GM21360 (cell line): ENCODE results near the gene MYF6.

Experiments
- ATAC-seq: cut with Tn5 transposase; IDR thresholded peaks from one replicate; pipeline ENCODE4 v1.9.1; 2021; ENCODE audit warnings: mild to moderate bottlenecking, moderate library complexity; ENCODE audit not compliant: unreplicated experiment

The MYF6 gene

GRCh38 chr12:80702889-80703805 lies 4.3 kb upstream of the MYF6 start:
- ATAC-seq = peak; percentile 85

- ATAC-seq = no peak
These were observed 3.0 kb upstream of the MYF6 start for GRCh38 chr12:80704420-80704819.

- ATAC-seq = no peak
These were observed 410 bp downstream of the MYF6 start for GRCh38 chr12:80707830-80708258.

GRCh38 chr12:80708259-80708974 lies 983 bp downstream of the MYF6 start:
- ATAC-seq = no peak

GRCh38 chr12:80708975-80709328 lies 1.5 kb downstream of the MYF6 start:
- ATAC-seq = no peak

GRCh38 chr12:80709811-80710726 lies 2.6 kb downstream of the MYF6 start:
- ATAC-seq = peak; percentile 44

- peak; percentile 26 for ATAC-seq
These were observed 3.5 kb downstream of the MYF6 start for GRCh38 chr12:80710727-80711449.

- no peak for ATAC-seq
These were observed 4.4 kb downstream of the MYF6 start for GRCh38 chr12:80711866-80712265.

GRCh38 chr12:80712866-80713265 lies 5.4 kb downstream of the MYF6 start:
- no peak for ATAC-seq

GRCh38 chr12:80713419-80713818 lies 6.0 kb downstream of the MYF6 start:
- no peak for ATAC-seq

- ATAC-seq = no peak
These were observed 6.6 kb downstream of the MYF6 start for GRCh38 chr12:80714055-80714454.

GRCh38 chr12:80714846-80715245 lies 7.4 kb downstream of the MYF6 start:
- ATAC-seq = no peak

- no peak for ATAC-seq
These were observed 8.3 kb downstream of the MYF6 start for GRCh38 chr12:80715713-80716249.

- ATAC-seq = no peak
These were observed 9.4 kb downstream of the MYF6 start, which contains the start of gene MYF5 for GRCh38 chr12:80716696-80717469. Gene MYF5, plus strand, starts transcription at chr12:80716912. Its CDS starts 152 bp downstream, at chr12:80717064.

- ATAC-seq = no peak
These were observed 10.4 kb downstream of the MYF6 start for GRCh38 chr12:80717856-80718255.

GRCh38 chr12:80720516-80720915 lies 13.1 kb downstream of the MYF6 start:
- ATAC-seq = no peak

GRCh38 chr12:80721326-80721725 lies 13.9 kb downstream of the MYF6 start:
- no peak for ATAC-seq

- no peak for ATAC-seq
These were observed 38.5 kb downstream of the MYF6 start for GRCh38 chr12:80745851-80746505.

GRCh38 chr12:80747800-80748199 lies 40.4 kb downstream of the MYF6 start:
- no peak for ATAC-seq
